ENCODE results near the gene ACOT6.
A peak's percentile ranks its signal among the peaks of the same experiment; 100 is the strongest.
"Not testable (repeated sequence)": the region's sequence is repeated elsewhere in the genome, so short reads cannot be mapped to it uniquely, and the experiment has no call there.

ACOT6 gene

GRCh38 chr14:73651005-73651404 lies 38.7 kb downstream of the ACOT6 start:
- DNase-seq = no peak

DNA sequence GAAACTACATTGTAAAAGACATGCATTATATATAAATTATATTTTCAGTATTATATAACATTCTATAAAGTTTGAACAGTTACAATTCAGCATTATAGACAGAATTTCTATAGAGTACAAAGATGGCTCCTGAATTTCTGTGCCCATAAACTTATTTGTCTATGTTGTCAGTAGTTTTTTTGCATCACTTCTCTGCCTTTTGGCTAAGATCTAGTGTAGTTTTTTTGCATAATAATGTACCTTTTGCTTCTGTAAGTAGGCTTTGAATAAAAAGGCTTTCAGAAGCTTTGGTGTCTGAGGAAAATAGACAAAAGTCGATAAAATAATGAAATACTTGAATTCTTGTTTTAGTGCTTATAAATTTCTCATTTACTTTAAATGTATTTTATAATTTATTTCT lies 43.5 kb downstream of the ACOT6 start:
- no peak for DNase-seq

GRCh38 chr14:73659202-73659601 lies 46.9 kb downstream of the ACOT6 start:
- DNase-seq = not testable (repeated sequence)

DNA sequence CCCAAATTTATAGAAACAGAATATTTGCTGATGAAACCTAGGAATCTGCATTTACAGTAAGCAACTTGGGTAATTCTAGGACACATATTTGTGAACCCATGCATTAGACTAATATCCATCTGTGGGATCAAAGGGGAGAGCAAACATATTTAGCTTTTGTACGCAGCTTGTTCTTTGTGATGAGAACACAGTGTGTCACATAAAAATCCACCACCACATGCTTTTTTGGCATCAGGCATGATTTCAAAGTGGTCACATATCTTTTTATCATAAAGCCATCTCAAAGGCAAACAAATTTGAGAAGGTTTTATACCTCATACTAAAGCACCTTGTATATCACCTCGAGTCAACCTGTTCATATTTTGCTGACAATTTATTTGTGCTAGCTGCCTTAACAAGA lies 48.2 kb downstream of the ACOT6 start:
- DNase-seq = no peak

- peak; percentile 5 for DNase-seq
Measured at GRCh38 chr14:73661872-73662271, 49.6 kb downstream of the ACOT6 start.

DNA sequence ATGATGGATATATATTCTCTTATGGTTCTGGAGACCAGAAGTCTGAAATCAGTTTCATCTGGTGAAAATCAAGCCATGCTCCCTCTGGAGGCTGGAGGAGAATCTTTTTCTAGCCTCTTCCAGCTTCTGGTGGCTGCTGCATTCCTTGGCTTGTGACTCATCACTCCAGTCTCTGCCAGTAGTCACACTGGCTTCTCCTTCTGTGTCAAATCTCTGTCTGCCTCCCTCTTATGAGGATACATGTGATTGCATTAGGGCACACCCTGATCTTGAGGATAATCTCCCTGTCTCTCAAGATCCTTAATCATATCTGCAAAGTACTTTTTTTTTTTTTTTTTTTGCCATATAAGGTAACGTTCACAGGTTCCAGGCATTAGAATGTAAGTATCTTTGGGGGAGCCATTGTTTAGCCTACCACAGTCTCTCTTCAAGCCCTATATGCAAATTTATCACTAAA lies 50.2 kb downstream of the ACOT6 start:
- peak; percentile 8 for DNase-seq

DNA sequence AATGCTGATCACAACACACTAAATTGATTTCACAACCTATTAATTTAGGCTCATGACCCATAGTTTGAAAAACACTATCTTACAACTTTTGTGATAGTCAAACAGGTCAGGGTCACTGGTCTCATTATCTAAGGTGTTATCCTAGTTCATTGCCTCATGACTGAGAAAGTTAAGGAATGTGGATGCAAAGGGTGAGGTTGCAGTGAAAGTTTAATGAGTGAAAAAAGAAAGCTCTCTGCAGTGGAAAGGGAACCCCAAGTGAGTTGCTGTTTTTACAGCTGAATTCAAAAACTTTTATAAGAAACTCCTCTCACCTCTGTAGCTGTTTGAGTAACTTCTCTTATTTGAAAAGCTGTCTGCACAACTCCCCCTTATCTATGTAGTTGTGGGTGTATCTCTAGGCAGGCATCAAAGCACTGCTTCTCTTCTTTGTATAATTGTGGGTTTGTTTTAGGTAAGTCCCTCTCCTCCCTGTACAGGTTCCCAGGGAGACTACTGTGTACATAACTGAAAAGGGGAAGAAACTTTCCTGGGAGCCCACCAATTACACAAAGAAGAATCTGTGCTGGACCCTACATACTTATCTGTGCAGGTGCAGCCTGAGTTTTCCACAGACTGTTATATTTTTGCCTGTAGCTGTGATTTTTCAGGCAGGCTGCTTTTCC lies 51.4 kb downstream of the ACOT6 start:
- DNase-seq = no peak

DNA sequence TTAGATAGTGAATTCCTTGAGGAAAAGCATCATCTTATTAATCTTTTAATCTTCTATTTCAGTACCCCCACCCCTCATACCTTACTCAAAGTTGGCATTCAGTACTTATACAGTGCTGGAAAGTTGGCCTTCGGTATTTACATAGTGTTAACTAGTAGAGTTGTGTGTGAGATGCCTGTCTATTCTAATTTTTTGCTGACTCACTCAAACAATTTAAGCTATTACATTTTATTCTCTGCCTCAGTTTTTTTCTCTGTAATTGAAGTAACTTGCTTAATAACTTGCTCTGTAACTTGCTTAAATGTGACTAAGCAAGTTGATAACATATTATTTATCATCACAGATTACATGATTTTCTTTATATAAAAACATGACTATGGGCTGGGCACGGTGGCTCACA lies 52.8 kb downstream of the ACOT6 start:
- DNase-seq = no peak

DNA sequence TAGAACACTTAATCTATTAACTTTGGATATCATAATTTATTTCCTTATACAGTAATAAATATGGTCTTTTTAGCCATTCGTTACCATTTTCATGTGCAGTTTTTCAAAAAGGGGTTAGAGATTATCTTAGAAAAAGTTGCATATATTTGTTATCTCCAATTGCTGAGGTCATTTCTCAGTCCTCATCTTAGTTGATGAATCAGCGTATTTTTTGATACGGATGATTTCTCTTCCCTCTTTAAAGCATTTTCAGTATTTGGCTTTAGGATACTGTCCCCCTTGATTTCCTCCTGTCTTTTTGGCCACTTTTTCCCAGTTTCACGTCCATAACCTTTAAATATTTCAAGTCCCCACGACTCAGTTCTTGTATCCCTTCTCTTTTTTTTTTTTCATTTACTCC lies 54.3 kb downstream of the ACOT6 start:
- DNase-seq = no peak

GRCh38 chr14:73667854-73668253 lies 55.5 kb downstream of the ACOT6 start:
- no peak for DNase-seq

All from eye (tissue), 1 donor.